WTC11 (cell line): Measurements from ENCODE around the gene LIG3. TPM values are rescaled to one million over a fixed set of nuclear protein-coding genes. Genes with fewer than 3 reads are reported as not detected.
A peak's percentile ranks its signal among the peaks of the same experiment; 100 is the strongest.
"Not testable (repeated sequence)": the region's sequence is repeated elsewhere in the genome, so short reads cannot be mapped to it uniquely, and the experiment has no call there.

Experiments
- ATAC-seq: fragments of 200-7000 bp; cut with Tn5 transposase; 2 replicates; pipeline ENCODE4 v1.10.0; 2021; ENCODE audit warnings: mild to moderate bottlenecking, moderate library complexity
- CTCF ChIA-PET: fragments of 300-600 bp; sonication (Branson Sonifier 250); formaldehyde crosslinking; loops from one replicate; lab custom pipeline; 2021; ENCODE audit warnings: antibody characterized with exemption; lab: Charles Lee
- POLR2A ChIA-PET: fragments of 350-600 bp; sonication (Branson Sonifier 250); formaldehyde crosslinking; loops from one replicate; lab custom pipeline; 2021; ENCODE audit warnings: antibody characterized with exemption; lab: Charles Lee
- DNase-seq: peaks from one replicate; pipeline ENCODE4 v3.0.0; 2021; ENCODE audit warnings: low spot score
- H3K27ac Mint-ChIP-seq: 2 replicates; pipeline ENCODE4 v1.8.0; 2021; ENCODE audit warnings: mixed read lengths
- H3K27me3 Mint-ChIP-seq: 2 replicates; pipeline ENCODE4 v1.8.0; 2021; ENCODE audit warnings: low read depth, mild to moderate bottlenecking, moderate library complexity, mixed read lengths
- H3K36me3 Mint-ChIP-seq: 2 replicates; pipeline ENCODE4 v1.8.0; 2021; ENCODE audit warnings: mixed read lengths
- H3K4me1 Mint-ChIP-seq: 2 replicates; pipeline ENCODE4 v1.8.0; 2022; ENCODE audit warnings: mixed read lengths
- H3K4me3 Mint-ChIP-seq: 2 replicates; pipeline ENCODE4 v1.8.0; 2021; ENCODE audit warnings: mild to moderate bottlenecking, moderate library complexity, mixed read lengths
- H3K9me3 Mint-ChIP-seq: 2 replicates; pipeline ENCODE4 v1.8.0; 2021; ENCODE audit warnings: mixed read lengths
- ARID4B ChIP-seq: sonication (generic); formaldehyde crosslinking; IDR thresholded peaks from 2 replicates; pipeline ENCODE4 v1.8.0; 2023; ENCODE audit warnings: missing genetic modification reagents, mild to moderate bottlenecking, borderline replicate concordance
- ATF3 ChIP-seq: sonication (generic); formaldehyde crosslinking; conservative IDR thresholded peaks from 2 replicates; pipeline ENCODE4 v1.8.1; 2022; ENCODE audit warnings: mild to moderate bottlenecking, missing genetic modification reagents
- CTCF ChIP-seq: fragments of 200-600 bp; IDR thresholded peaks from 2 replicates; pipeline ENCODE4 v1.8.0; 2022; ENCODE audit warnings: antibody characterized with exemption
- E2F5 ChIP-seq: sonication (generic); formaldehyde crosslinking; IDR thresholded peaks from 2 replicates; pipeline ENCODE4 v1.8.1; 2022; ENCODE audit warnings: mild to moderate bottlenecking, moderate library complexity, missing genetic modification reagents
- ESRRA ChIP-seq: sonication (generic); formaldehyde crosslinking; IDR thresholded peaks from 2 replicates; pipeline ENCODE4 v1.8.1; 2022; ENCODE audit warnings: mild to moderate bottlenecking, missing genetic modification reagents, borderline replicate concordance
- ETV6 ChIP-seq: sonication (generic); formaldehyde crosslinking; IDR thresholded peaks from 2 replicates; pipeline ENCODE4 v1.8.1; 2022; ENCODE audit warnings: mild to moderate bottlenecking, missing genetic modification reagents
- HMGXB4 ChIP-seq: sonication (generic); formaldehyde crosslinking; IDR thresholded peaks from 2 replicates; pipeline ENCODE4 v1.8.1; 2023; ENCODE audit warnings: mild to moderate bottlenecking, moderate library complexity, missing genetic modification reagents
- IRF1 ChIP-seq: sonication (generic); formaldehyde crosslinking; IDR thresholded peaks from 2 replicates; pipeline ENCODE4 v1.8.0; 2023; ENCODE audit warnings: missing genetic modification reagents
- IRF2 ChIP-seq: sonication (generic); formaldehyde crosslinking; IDR thresholded peaks from 2 replicates; pipeline ENCODE4 v1.8.0; 2022; ENCODE audit warnings: low read depth, missing genetic modification reagents, borderline replicate concordance
- MLX ChIP-seq: sonication (generic); formaldehyde crosslinking; IDR thresholded peaks from 2 replicates; pipeline ENCODE4 v1.8.1; 2023; ENCODE audit warnings: mild to moderate bottlenecking, missing genetic modification reagents, moderate library complexity
- MXD4 ChIP-seq: fragments of 250-450 bp; sonication (Bioruptor Pico); IDR thresholded peaks from 2 replicates; pipeline ENCODE4 v1.8.0; 2021; ENCODE audit warnings: mild to moderate bottlenecking, moderate library complexity, borderline replicate concordance
- NR2C2 ChIP-seq: sonication (generic); formaldehyde crosslinking; IDR thresholded peaks from 2 replicates; pipeline ENCODE4 v1.8.0; 2022; ENCODE audit warnings: mild to moderate bottlenecking, missing genetic modification reagents
- SP1 ChIP-seq: sonication (generic); formaldehyde crosslinking; conservative IDR thresholded peaks from 2 replicates; pipeline ENCODE4 v1.8.1; 2022; ENCODE audit warnings: missing genetic modification reagents
- ZBTB43 ChIP-seq: sonication (generic); formaldehyde crosslinking; IDR thresholded peaks from 2 replicates; pipeline ENCODE4 v1.8.1; 2023; ENCODE audit warnings: mild to moderate bottlenecking, missing genetic modification reagents
- ZNF232 ChIP-seq: sonication (generic); formaldehyde crosslinking; IDR thresholded peaks from 2 replicates; pipeline ENCODE4 v1.8.0; 2022; ENCODE audit warnings: mild to moderate bottlenecking, missing genetic modification reagents
- total RNA-seq: library from RNA; stranded (reverse); gene quantifications from 3 replicates; pipeline ENCODE4 v1.2.3, GENCODE V29; 2021

LIG3 gene
- total RNA-seq, 1 experiment from 2014 or later: 92.3 TPM

GRCh38 chr17:34980353-34980680 lies at the start of gene LIG3 (continued):
- TF ChIP-seq CTCF: no peak
- TF ChIP-seq ZBTB43 (CRISPR knock-in tag): no peak
- TF ChIP-seq HMGXB4: 0 out of 2 replicates have a peak, but pooled peaks have one; percentile 16
- TF ChIP-seq ARID4B (CRISPR knock-in tag): peak; percentile 68; the same call in 1 of the 2 replicates
- peak; percentile 69; the same call in 1 of the 2 replicates for TF ChIP-seq SP1 (CRISPR knock-in tag)
- TF ChIP-seq IRF1 (CRISPR knock-in tag): no peak
- TF ChIP-seq NR2C2 (CRISPR knock-in tag): no peak
- TF ChIP-seq ETV6 (CRISPR knock-in tag): no peak
- TF ChIP-seq ZNF232: peak; percentile 78; the same call in 1 of the 2 replicates
- TF ChIP-seq ESRRA (CRISPR knock-in tag): no peak
- TF ChIP-seq MLX: no peak
- TF ChIP-seq E2F5: peak; percentile 55; the same call in 1 of the 2 replicates
- TF ChIP-seq IRF2 (CRISPR knock-in tag): no peak
- no peak for TF ChIP-seq MXD4
- TF ChIP-seq ATF3: no peak
- TF ChIP-seq, all 79 proteins: peak for 15

GRCh38 chr17:34950780-34951179 lies 29.5 kb upstream of the LIG3 start:
- H3K27me3 Mint-ChIP-seq: peaks cover 13% of the 10 kb centered on the region
- ATAC-seq: not testable (repeated sequence)

More at GRCh38 chr17:34950780-34951179, 29.5 kb upstream of the LIG3 start:
- H3K9me3 Mint-ChIP-seq, DNase-seq, POLR2A ChIA-PET, H3K4me1 Mint-ChIP-seq, CTCF ChIA-PET, H3K36me3 Mint-ChIP-seq, H3K27ac Mint-ChIP-seq, H3K4me3 Mint-ChIP-seq: not testable (repeated sequence)
